Stimulated activated CD4-positive, alpha-beta T cell treated with anti-CD3 and anti-CD28 coated beads, Interleukin-2, amount 100 ng/mL, for 4 hours (primary cell): ENCODE results near the gene VAMP3.

Source experiments
- DNase-seq: peaks from one replicate; pipeline ENCODE4 v3.0.0-alpha.2; 2020; ENCODE audit warnings: low read depth

VAMP3 gene

DNA sequence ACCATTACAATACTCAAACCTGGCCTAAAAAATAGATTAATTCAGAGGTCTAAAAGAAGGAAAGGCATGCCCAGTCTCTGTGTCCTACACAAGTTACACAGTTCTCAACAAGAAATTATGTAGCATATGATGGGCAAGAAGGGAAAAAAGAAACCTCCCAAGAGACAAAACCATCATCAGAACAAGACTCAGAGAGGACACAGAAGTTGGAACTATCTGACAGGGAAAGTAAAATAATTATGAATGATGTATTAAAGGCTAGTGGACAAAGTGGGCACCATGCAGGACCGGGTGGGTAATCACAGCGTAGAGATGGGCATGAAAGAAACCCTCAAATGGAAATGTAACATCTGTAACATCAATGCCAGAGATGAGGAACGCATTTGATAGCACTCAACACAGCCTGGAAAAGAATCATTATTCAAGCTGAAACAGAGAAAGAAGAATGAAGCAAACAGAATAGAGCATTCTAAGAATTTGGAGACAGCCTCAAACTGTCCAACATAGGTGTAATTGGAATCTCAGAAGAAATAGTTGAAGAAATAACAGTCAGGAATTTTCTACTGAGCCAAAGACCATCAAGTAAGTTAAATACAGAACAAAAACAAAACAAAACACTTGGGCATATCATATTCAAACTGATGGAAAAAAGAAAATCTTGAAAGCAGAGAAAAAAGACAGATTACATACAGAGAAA is 42.7 kb downstream of the VAMP3 start:
- no peak for DNase-seq

DNA sequence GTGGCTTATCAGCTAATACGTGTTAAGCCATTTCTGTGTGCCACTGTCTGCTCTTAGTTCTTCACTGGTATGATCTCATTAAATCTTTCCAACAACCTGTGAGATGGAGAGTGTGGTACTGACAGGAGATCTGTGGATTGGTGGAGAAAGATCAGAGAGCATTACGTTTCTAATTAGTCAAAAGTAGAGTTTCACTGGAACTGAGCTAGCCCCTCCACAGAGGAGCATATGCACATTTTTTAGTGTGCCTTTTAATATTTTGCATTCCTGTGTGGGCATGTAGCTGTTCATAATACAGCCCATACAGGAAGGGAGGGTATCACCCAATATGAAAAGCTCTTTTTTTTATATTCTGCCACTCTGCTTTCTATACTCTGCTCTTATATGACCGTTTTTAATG is 50.2 kb downstream of the VAMP3 start:
- DNase-seq: no peak

- no peak for DNase-seq
Observed at GRCh38 chr1:7824701-7825100, 53.6 kb downstream of the VAMP3 start.

DNA sequence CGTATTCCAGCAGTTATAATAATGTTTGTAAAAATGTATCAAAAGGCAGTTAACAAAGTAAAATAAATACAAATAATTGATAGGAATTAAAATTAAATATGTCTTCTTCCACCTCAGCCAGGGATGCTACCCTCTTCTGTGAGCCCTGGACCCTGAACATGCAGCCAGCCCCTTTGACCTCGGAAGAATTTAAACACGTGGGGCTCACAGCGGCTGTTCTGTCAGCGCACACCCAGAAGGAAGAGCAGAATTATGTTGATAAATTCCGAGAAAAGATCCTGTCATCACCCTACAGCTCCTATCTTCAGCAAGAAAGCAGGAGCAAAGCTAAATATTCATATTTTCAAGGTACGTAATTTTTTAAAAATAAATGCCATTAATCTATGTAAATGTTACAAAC is 55.3 kb downstream of the VAMP3 start:
- DNase-seq: no peak

DNA sequence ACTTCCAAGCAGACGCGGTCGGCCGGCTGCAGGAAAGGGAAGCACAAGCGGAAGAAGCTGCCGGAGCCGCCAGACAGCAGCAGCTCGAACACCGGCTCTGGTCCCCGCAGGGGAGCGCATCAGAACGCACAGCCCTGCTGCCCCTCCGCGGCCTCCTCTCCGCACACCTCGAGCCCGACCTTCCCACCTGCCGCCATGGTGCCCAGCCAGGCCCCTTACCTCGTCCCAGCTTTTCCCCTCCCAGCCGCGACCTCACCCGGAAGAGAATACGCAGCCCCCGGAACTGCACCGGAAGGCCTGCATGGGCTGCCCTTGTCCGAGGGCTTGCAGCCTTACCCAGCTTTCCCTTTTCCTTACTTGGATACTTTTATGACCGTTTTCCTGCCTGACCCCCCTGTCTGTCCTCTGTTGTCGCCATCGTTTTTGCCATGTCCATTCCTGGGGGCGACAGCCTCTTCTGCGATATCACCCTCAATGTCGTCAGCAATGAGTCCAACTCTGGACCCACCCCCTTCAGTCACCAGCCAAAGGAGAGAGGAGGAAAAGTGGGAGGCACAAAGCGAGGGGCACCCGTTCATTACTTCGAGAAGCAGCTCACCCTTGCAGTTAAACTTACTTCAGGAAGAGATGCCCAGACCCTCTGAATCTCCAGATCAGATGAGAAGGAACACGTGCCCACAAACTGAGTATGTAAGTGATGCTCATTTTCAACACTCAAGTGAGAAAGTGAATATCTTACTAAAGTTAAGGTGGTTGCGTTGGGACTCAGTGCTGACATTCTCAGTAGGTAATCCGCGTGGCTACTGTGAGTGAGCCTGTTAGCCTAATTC is 56.2 kb downstream of the VAMP3 start:
- DNase-seq: no peak
